GM21717 (cell line): ENCODE data around the gene MAPK6.
"Not testable (repeated sequence)": the region's sequence is repeated elsewhere in the genome, so short reads cannot be mapped to it uniquely, and the experiment has no call there.

ENCODE experiments used
- ATAC-seq: cut with Tn5 transposase; IDR thresholded peaks from one replicate; pipeline ENCODE4 v1.9.1; 2021; ENCODE audit warnings: mild to moderate bottlenecking, moderate library complexity; ENCODE audit not compliant: unreplicated experiment

The MAPK6 gene

GRCh38 chr15:52078876-52079700 is 60.1 kb downstream of the MAPK6 start:
- no peak for ATAC-seq

GRCh38 chr15:52080031-52080430 is 61.0 kb downstream of the MAPK6 start:
- no peak for ATAC-seq

DNA sequence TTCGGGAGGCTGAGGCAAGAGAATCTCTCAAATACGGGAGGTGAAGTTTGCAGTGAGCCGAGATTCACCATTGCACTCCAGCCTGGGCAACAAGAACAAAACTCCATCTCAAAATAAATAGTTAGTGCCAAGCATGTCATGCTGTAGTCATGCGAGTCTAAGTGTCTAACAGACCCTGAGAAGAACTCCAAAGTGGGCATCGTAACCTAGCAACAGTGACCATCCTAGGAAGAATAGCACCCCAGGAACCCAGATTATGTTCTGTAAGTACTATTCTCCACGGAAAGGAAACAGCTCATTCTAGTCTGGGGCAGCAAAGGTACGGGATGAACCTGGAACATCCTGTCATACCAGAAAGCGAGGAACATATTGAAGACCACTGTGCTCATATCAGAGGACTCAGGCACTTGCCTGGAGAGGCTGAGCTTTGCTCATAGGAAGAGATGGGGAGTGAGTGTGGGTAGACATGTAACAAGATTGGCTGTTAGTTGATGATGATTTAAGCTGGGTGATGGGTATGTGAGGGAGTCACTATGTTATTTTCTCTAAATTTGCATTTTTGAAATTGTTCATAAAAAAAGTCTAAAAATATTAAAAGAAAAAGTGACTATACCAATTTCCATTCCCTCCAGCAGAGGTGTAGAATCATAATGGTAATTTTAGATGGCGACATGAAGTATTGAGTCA is 61.8 kb downstream of the MAPK6 start:
- ATAC-seq = no peak

DNA sequence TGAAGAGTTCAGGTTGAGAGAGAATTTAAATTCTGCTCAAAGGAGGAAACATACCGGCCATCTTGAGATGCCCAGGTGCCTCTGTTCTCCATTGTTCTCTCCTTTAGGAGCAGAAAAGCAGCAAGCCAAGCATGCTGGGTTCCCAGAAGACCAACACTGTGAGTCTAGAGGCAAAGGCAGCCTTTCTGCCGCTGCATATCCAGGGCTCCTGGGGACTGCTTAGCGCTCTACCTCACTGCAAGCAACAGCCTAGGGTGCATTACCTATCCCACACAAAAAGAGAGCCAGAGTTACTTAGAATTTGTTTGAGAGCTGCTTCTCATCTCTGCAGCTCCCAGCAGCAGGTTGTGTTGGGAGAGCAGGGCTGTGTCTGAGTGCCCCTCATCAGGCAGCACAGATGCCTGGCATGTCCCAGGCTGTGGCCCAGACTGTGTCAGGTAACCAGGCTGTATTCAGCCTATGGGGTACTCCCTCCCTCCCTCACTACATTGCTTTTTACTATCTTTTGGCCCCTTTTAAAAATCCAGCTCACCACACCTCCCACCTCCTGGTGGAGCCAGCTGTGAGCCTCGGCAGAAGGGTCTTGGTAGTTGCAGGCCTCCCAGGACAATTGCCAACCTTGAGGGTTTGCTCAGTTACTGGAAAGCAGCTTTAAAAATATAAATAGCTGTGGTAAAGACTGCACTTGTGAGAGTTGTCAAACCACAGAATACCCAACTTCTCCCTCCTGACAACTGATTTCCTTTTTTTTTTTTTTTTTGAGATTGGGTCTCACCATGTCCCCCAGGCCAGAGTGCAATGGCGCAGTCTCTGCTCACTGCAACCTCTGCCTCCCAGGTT is 63.4 kb downstream of the MAPK6 start:
- ATAC-seq = peak; percentile 68

DNA sequence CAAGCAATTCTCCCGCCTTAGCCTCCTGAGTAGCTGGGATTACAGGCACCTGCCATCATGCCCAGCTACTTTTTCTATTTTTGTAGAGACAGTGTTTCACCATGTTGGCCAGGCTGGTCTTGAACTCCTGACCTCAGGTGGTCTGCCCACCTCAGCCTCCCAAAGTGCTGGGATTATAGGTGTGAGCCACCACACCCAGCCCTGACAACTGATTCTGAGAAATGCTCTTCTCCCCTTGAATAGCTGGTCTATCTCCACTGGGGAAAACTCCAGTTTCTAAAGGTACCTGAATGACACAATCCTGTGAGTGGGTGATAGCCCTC is 64.0 kb downstream of the MAPK6 start:
- not testable (repeated sequence) for ATAC-seq

DNA sequence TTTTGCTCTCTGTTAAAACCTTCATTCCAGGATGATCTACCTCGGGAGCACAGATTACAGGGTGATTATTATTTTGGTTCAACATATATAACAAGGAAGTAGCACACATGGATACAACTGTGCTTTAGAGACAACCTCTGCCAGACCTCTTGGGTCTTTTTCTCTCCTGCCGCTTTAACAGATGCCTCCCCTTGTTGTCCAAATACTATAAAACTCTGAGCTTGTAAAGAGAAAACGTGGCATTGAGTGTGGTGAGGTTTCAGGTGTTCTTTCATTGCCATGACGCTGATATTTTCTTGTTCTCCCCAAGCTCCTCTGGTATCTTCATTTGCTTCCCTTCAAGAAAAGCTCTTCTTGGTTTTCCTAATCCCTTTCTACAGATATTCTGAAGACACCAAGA is 64.6 kb downstream of the MAPK6 start:
- no peak for ATAC-seq

DNA sequence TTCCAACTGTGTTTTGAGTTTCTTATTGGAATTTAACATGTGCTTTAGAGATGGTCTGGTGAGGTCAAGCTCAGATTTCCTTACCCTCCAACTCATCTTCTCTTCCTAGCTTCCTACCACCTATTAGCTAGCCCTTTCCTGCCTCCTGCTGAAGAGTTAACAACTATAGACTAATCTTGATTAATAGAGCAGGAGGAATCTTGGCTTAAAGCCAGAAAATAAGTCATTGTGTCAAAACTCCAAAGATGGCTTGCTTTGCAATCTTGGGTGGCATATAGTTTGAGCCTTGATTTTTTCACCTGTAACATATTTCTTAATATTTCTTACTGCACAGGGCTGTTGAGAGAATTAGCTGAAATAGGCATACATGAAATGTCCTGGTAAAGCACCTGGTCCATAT is 66.3 kb downstream of the MAPK6 start:
- ATAC-seq = no peak

- no peak for ATAC-seq
Observed at GRCh38 chr15:52086011-52086786, 67.2 kb downstream of the MAPK6 start.

GRCh38 chr15:52090193-52090592 is 71.2 kb downstream of the MAPK6 start:
- no peak for ATAC-seq

GRCh38 chr15:52093167-52093538 is 74.1 kb downstream of the MAPK6 start:
- no peak for ATAC-seq

- ATAC-seq = no peak
Observed at GRCh38 chr15:52093539-52094510, 74.8 kb downstream of the MAPK6 start.

DNA sequence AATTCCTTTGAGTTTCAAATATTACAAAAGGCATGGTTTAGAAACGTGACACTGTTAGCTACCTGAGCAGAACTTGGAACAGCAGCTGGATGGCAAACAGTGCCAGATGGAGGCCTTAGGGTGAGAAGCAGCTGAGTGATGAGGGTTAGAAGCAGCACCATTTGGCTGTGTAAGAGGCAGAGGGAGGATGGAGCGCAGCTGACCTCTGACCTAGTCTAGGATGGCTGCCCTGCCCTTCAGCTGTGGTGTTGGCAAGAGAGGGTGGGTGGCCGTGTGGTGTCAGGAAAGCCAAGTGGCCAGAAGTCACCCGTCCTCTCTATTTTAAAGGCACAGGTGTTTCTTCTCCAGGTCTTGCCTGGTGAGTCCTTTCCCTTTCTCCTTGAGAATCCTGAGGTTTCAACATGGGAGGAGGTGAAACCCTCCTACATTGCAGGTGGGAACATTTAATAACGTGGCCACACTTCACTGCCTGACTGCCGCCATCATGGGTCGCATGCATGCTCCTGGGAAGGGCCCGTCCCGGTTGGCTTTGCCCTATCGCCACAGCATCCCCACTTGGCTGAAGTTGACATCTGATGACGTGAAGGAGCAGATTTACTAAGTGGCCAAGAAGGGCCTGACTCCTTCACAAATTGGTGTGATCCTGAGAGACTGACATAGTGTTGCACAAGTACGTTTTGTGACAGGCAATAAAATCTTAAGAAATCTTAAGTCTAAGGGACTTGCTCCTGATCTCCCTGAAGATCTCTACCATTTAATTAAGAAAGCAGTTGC is 76.0 kb downstream of the MAPK6 start:
- ATAC-seq = no peak

DNA sequence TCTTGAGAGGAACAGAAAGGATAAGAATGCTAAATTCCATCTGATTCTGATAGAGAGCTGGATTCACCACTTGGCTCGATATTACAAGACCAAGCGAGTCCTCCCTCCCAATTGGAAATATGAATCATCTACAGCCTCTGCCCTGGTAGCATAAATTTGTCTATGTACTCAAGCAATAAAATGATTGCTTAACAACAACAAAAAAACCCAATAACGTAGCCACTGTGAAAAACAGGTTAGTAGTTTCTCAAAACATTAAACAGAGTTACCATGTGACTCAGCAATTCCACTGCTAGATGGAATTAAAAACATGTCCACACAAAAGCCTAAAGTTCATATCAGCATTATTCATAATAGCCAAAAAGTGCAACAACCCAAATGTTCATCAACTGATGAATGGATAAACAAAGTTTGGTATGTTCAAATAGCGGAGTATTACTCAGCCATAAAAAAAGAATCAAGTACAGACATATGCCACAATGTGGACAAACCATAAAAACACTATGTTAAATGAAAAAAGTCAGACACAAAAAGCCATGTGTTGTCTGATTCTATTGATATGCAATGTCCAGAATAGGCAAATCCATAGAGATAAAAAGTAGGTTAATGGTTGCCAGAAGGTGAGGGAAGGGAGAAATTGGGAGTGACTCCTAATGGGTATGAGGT is 76.7 kb downstream of the MAPK6 start:
- ATAC-seq = no peak

- not testable (repeated sequence) for ATAC-seq
Observed at GRCh38 chr15:52096536-52096935, 77.5 kb downstream of the MAPK6 start.

GRCh38 chr15:52097180-52097579 is 78.2 kb downstream of the MAPK6 start:
- ATAC-seq = no peak

DNA sequence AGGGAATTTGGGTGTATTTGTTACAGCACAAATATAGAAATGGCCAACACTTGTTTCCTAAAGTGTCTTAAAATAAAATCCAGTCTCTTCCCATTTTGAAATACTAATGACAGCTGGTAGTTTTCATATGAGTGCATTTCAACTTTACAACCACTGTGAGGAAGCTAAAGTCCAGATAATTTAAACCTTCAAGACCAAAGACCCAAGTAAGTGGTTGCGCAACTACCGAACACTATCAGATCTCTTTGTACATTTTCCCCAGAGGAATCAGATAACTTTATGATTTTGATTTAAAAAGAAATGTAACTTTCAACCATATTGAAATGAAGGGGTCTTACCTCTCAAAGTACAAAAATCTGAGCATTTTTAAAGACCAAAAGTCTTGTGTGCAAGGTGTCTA is 79.3 kb downstream of the MAPK6 start:
- ATAC-seq = no peak

DNA sequence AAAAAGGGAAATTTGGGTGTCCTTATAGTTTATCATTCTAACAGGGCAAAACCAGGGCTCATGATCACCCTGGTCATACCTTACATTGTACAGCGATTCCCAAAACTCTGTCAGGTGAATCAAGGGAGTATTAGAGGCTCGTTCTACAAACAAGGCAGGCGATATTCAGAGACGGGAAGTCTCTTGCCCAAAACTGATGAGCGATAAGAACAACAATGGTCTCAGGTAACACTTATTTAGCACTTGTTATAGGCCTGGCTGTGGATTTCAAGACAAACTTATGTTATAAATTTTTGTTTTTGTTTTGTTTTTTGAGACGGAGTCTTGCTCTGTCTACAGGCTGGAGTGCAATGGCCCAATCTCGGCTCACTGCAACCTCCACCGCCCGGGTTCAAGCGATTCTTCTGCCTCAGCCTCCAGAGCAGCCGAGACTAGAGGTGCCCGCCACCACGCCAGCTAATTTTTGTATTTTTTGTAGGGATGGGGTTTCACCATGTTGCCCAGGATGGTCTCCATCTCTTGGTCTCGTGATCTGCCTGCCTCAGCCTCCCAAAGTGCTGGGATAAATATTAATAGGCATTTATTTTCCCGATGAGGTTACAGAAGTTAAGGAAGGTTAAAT is 80.7 kb downstream of the MAPK6 start:
- ATAC-seq = no peak

DNA sequence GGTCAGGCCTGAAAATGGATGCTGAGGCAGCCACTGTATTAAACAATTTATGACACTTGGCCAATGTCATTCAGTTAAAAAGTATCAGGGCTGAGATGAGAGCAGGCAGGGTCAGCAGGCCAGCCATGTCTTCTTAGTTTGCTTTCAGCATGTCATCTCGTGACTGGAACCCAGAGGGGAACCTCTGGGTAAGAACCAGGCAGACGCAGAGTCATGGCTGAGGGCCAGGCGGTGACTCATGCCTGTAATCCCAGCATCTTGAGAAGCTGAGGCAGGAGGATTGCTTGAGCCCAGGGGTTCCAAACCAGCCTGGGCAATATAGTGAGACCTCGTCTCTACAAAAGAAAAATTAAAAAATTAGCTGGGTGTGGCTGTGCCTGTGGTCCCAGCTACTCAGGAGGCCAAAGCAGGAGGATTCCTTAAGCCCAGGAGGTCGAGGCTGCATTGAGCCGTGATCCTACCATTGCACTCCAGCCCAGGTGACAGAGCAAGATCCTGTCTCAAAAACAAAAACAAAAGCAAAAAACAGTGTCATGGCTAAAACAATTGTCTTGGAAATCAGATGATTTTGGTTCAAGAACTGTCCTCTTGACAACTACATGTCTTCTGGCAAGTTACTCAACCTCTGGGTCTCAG is 81.9 kb downstream of the MAPK6 start:
- no peak for ATAC-seq
